H1 (cell line): ENCODE results near the gene GPR179. TPM values are rescaled to one million over a fixed set of nuclear protein-coding genes. Genes with fewer than 3 reads are reported as not detected.

ENCODE experiments used
- CTCF ChIA-PET: fragments of 300-600 bp; sonication (Branson Sonifier 250); formaldehyde crosslinking; loops from one replicate; lab custom pipeline; 2021; ENCODE audit not compliant: partially characterized antibody; lab: Charles Lee
- POLR2A ChIA-PET: fragments of 300-600 bp; sonication (Branson Sonifier 250); formaldehyde crosslinking; loops from one replicate; lab custom pipeline; 2021; ENCODE audit warnings: inconsistent platforms; ENCODE audit not compliant: partially characterized antibody; lab: Charles Lee
- DNase-seq, 2 experiments: peaks; one replicate each; pipeline versions ENCODE4 v3.0.0 to v3.0.0-alpha.2; 2010 to 2022; ENCODE audit warnings: low spot score in 2 of 2, low read depth in 1 of 2, mixed read lengths in 1 of 2
- FAIRE-seq: peaks from 2 replicates; lab custom pipeline; 2011; peaks lifted over from hg19 to GRCh38; lab: Jason Lieb, UNC
- H2AFZ ChIP-seq: 2 replicates; pipeline ENCODE4 v1.8.1; 2012; ENCODE audit warnings: low read length, inconsistent platforms
- H2AK5ac ChIP-seq: 2 replicates; pipeline ENCODE4 v1.6.1; 2013; ENCODE audit warnings: low read depth, low read length
- H2BK120ac ChIP-seq: replicated peaks from 2 replicates; pipeline ENCODE3; 2013; ENCODE audit warnings: low read depth, low read length, inconsistent platforms
- H2BK12ac ChIP-seq: 2 replicates; pipeline ENCODE4 v1.6.1; 2013; ENCODE audit warnings: low read depth, low read length
- H2BK15ac ChIP-seq: 2 replicates; pipeline ENCODE4 v1.6.1; 2013; ENCODE audit warnings: low read length
- H2BK20ac ChIP-seq: 2 replicates; pipeline ENCODE4 v1.6.1; 2013; ENCODE audit warnings: low read length
- H2BK5ac ChIP-seq: 2 replicates; pipeline ENCODE4 v1.6.1; 2013; ENCODE audit warnings: low read depth, low read length
- H3K14ac ChIP-seq: 2 replicates; pipeline ENCODE4 v1.6.1; 2013; ENCODE audit warnings: inconsistent platforms; ENCODE audit not compliant: insufficient read length
- H3K18ac ChIP-seq: 2 replicates; pipeline ENCODE4 v1.6.1; 2013; ENCODE audit warnings: low read length; ENCODE audit errors: extremely low read depth
- H3K23ac ChIP-seq: 2 replicates; pipeline ENCODE4 v1.6.1; 2013; ENCODE audit warnings: inconsistent platforms; ENCODE audit not compliant: insufficient read length
- H3K23me2 ChIP-seq: 2 replicates; pipeline ENCODE4 v1.6.1; 2013; ENCODE audit warnings: low read depth, low read length
- H3K27ac ChIP-seq: 2 replicates; pipeline ENCODE4 v1.6.1; 2011; ENCODE audit warnings: low read depth, low read length, inconsistent platforms
- H3K27me3 ChIP-seq, 4 experiments: replicated peaks in 1 of 4; 1 replicate in 1 of 4; 2 replicates in 3 of 4; pipeline versions ENCODE4 v1.6.1 to v1.8.1; 2011 to 2013; ENCODE audit warnings: low read length in 3 of 4, mild to moderate bottlenecking in 3 of 4, inconsistent platforms in 2 of 4, mixed read lengths in 2 of 4, moderate library complexity in 1 of 4; ENCODE audit not compliant: control insufficient read depth in 3 of 4, insufficient read depth in 3 of 4; ENCODE audit errors: extremely low read depth in 1 of 4
- H3K36me3 ChIP-seq, 4 experiments: 2 replicates each; pipeline versions ENCODE4 v1.6.1 to v1.8.1; 2011 to 2013; ENCODE audit warnings: mild to moderate bottlenecking in 4 of 4, low read length in 3 of 4, moderate library complexity in 2 of 4, control low read depth in 1 of 4, inconsistent platforms in 1 of 4; ENCODE audit not compliant: insufficient read depth in 4 of 4, control insufficient read depth in 2 of 4
- H3K4ac ChIP-seq: replicated peaks from 2 replicates; pipeline ENCODE3; 2013; ENCODE audit warnings: low read length, low read depth, mixed read lengths, inconsistent platforms; ENCODE audit not compliant: insufficient read length
- H3K4me1 ChIP-seq, 4 experiments: replicated peaks in 1 of 4; 1 replicate in 1 of 4; 2 replicates in 3 of 4; pipeline versions ENCODE4 v1.6.1 to v1.8.1; 2011 to 2013; ENCODE audit warnings: low read length in 3 of 4, inconsistent platforms in 2 of 4, mixed read lengths in 1 of 4; ENCODE audit not compliant: insufficient read depth in 4 of 4, control insufficient read depth in 3 of 4
- H3K4me2 ChIP-seq, 2 experiments: 2 replicates each; pipeline versions ENCODE4 v1.6.1 to v1.8.1; 2011 to 2013; ENCODE audit warnings: low read depth in 2 of 2, low read length in 2 of 2, control low read depth in 1 of 2, inconsistent platforms in 1 of 2, mild to moderate bottlenecking in 1 of 2; ENCODE audit not compliant: insufficient read depth in 1 of 2
- H3K4me3 ChIP-seq, 4 experiments: fragments of 200-600, 300-600 bp in 1 of 4; sonication (generic), shearing (Covaris generic), sonication (Bioruptor Twin) in 1 of 4; 2 replicates each; pipeline versions ENCODE4 v1.5.1 to v1.8.1; 2011 to 2016; ENCODE audit warnings: low read length in 4 of 4, low read depth in 3 of 4, control low read depth in 2 of 4, inconsistent platforms in 2 of 4, mild to moderate bottlenecking in 2 of 4, mixed read lengths in 1 of 4, moderate library complexity in 1 of 4; ENCODE audit not compliant: insufficient read depth in 2 of 4; ENCODE audit errors: extremely low read depth in 1 of 4
- H3K56ac ChIP-seq: replicated peaks from 2 replicates; pipeline ENCODE3; 2013; ENCODE audit warnings: low read depth, mild to moderate bottlenecking, mixed read lengths, low read length, inconsistent platforms; ENCODE audit not compliant: insufficient read length
- H3K79me1 ChIP-seq: 2 replicates; pipeline ENCODE4 v1.6.1; 2013; ENCODE audit warnings: low read depth, low read length, control low read depth
- H3K79me2 ChIP-seq, 2 experiments: 2 replicates each; pipeline versions ENCODE4 v1.6.1 to v1.8.1; 2012 to 2013; ENCODE audit warnings: low read length in 2 of 2, mild to moderate bottlenecking in 2 of 2, inconsistent platforms in 1 of 2; ENCODE audit not compliant: insufficient read depth in 2 of 2, control insufficient read depth in 1 of 2
- H3K9ac ChIP-seq, 4 experiments: replicated peaks in 1 of 4; 1 replicate in 1 of 4; 2 replicates in 3 of 4; pipeline versions ENCODE4 v1.6.1 to v1.8.1; 2011 to 2013; ENCODE audit warnings: low read depth in 3 of 4, low read length in 3 of 4, control low read depth in 2 of 4, mild to moderate bottlenecking in 2 of 4, moderate library complexity in 2 of 4, inconsistent platforms in 1 of 4; ENCODE audit errors: extremely low read depth in 1 of 4
- H3K9me3 ChIP-seq, 2 experiments: 2 replicates each; pipeline versions ENCODE4 v1.6.1 to v1.8.1; 2012 to 2013; ENCODE audit warnings: mild to moderate bottlenecking in 2 of 2, moderate library complexity in 2 of 2, control low read depth in 1 of 2, inconsistent platforms in 1 of 2, low read depth in 1 of 2, low read length in 1 of 2, mixed read lengths in 1 of 2; ENCODE audit not compliant: insufficient read depth in 2 of 2
- H4K20me1 ChIP-seq, 2 experiments: replicated peaks in 1 of 2; 2 replicates each; pipeline versions ENCODE3 to v1.8.1; 2011 to 2013; ENCODE audit warnings: inconsistent platforms in 2 of 2, low read length in 2 of 2, mild to moderate bottlenecking in 1 of 2; ENCODE audit not compliant: insufficient read depth in 2 of 2, control insufficient read depth in 1 of 2
- H4K5ac ChIP-seq: 2 replicates; pipeline ENCODE4 v1.6.1; 2013; ENCODE audit warnings: low read length, low read depth, mixed read lengths, inconsistent platforms; ENCODE audit not compliant: insufficient read length
- H4K8ac ChIP-seq: 2 replicates; pipeline ENCODE4 v1.8.0; 2013; ENCODE audit warnings: mild to moderate bottlenecking, moderate library complexity, low read length, inconsistent platforms; ENCODE audit not compliant: insufficient read depth; ENCODE audit errors: extremely low read depth
- H4K91ac ChIP-seq: replicated peaks from 2 replicates; pipeline ENCODE3; 2013; ENCODE audit warnings: low read length, mixed read lengths, inconsistent platforms; ENCODE audit not compliant: insufficient read length
- NANOG ChIP-seq: IDR thresholded peaks from 2 replicates; pipeline ENCODE4 v1.6.1; 2011; ENCODE audit warnings: low read length, low read depth, mild to moderate bottlenecking, inconsistent platforms; ENCODE audit not compliant: insufficient read depth, poor library complexity, severe bottlenecking
- POU5F1 ChIP-seq: IDR thresholded peaks from 2 replicates; pipeline ENCODE4 v1.6.1; 2011; ENCODE audit warnings: low read depth, mild to moderate bottlenecking, low read length, moderate library complexity
- YY1 ChIP-seq: IDR thresholded peaks from 2 replicates; pipeline ENCODE4 v1.6.1; 2011; ENCODE audit warnings: low read depth, mild to moderate bottlenecking, low read length
- WGBS, 2 experiments: shearing (Covaris generic) in 1 of 2; methylation state at CpG; one replicate each; pipeline versions ENCODE4 v1.1.6 to v1.1.7; 2013 to 2015; ENCODE audit warnings: low lambda C conversion rate in 2 of 2, mixed read lengths in 2 of 2, inconsistent platforms in 1 of 2, low coverage in 1 of 2, missing lambda C conversion rate in 1 of 2; ENCODE audit not compliant: insufficient replicate concordance in 2 of 2, insufficient coverage in 1 of 2, insufficient read length in 1 of 2; ENCODE audit errors: extremely low coverage in 1 of 2, missing lambda C conversion rate in 1 of 2; 5-methylcytosine and 5-hydroxymethylcytosine counted together
- polyA plus RNA-seq, 7 experiments: library from polyadenylated mRNA; depleted of rRNA in 3 of 7; stranded (reverse) in 5 of 7; unstranded in 2 of 7; fragments of >200 nt in 5 of 7; fragments of 200-250 nt in 2 of 7; gene quantifications; 1 replicate in 5 of 7; 2 replicates in 1 of 7; 4 replicates in 1 of 7; pipeline versions ENCODE4 v1.2.1 to v1.2.3, GENCODE V29; 2011 to 2013; ENCODE audit warnings: missing spikeins in 2 of 7, mixed read lengths in 2 of 7
- total RNA-seq: library from RNA; stranded (reverse); fragmentation: NEBNext Ultra II Directional; extraction: Animal tissue kit (Norgen Biotek cat#: 25700); gene quantifications from 2 replicates; pipeline ENCODE4 v1.2.1, GENCODE V29; 2021

Gene GPR179
- total and polyA plus RNA-seq, 2 of the 8 experiments (the other 6 are each of a cell fraction or from before 2014, with no cell fraction given), result 0.02 to 0.07 TPM

DNA sequence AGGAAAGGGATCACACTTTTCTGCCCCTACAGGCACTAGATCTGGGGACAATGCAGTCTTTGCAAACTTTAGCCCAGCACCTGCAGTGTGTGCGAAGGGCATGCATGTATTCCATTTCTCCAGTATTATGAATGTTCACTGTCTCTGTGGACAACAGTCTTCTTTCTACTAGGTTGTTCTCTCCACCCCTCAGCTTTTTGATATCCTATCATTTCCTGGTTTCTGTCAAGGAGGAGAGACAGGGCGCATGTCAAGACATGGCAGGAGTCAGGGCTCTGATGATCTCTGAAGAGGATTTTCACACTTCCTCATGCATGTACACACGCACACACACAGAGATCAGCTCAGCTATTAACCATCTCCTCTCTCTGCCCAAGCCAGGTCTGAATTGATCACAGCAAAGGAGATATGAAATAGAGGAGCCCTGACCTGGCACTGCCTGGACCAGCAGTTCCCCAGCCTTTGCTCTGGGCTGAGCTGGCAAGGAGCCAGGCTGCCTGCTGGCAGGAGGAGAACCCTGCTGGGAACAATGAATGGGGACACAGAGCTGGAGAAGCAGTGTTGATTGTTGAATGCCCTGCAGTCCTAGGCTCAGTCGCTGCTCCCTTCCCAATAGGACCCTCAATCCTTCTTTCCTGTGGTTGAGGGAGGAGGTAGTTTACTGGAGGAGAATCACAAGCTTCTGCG lies 2.6 kb downstream of the GPR179 start:
- H3K79me1 ChIP-seq, result no peaks in the 10 kb centered on the region
- peak overlapping the region; percentile 26; the same call in 1 of the 2 replicates for H2BK5ac ChIP-seq
- 0 out of 2 replicates have a peak, but pooled peaks have one; percentile 20 for TF ChIP-seq YY1
- peak; percentile 59 for TF ChIP-seq NANOG
- TF ChIP-seq POU5F1, result no peak
- no peaks in the 10 kb centered on the region for H4K20me1 ChIP-seq
- no peak overlapping the region for H2AK5ac ChIP-seq
- H3K27ac ChIP-seq, result no peak overlapping the region
- peak overlapping the region; percentile 53; the same call in 1 of the 2 replicates for H4K8ac ChIP-seq
- H3K4ac ChIP-seq, result no peak overlapping the region
- no peak overlapping the region for H3K4me3 ChIP-seq
- H3K23me2 ChIP-seq, result no peaks in the 10 kb centered on the region
- H3K36me3 ChIP-seq, result no peaks in the 10 kb centered on the region
- no peaks in the 10 kb centered on the region for H3K27me3 ChIP-seq
- no peak overlapping the region for H4K5ac ChIP-seq
- H3K4me2 ChIP-seq, result peak overlapping the region; percentile 10 to 38; a peak in 3 of 4 replicates
- no peak overlapping the region for H3K14ac ChIP-seq
- H3K56ac ChIP-seq, result no peak overlapping the region
- CTCF ChIA-PET, result interaction anchor here (0.9 to 25.7 kb wide), 9 partner anchors 9 to 78 kb away, joined by 3 to 400 read pairs (median 4); partner anchors contain the start of genes ARHGAP23 and SOCS7
- no peak for FAIRE-seq
- H2BK12ac ChIP-seq, result no peak overlapping the region
- 60% methylated on average over 5 of the region's 5 CpGs; no CpG with 5 or more reads in 1 of the 2 experiments for WGBS, 2 experiments
- H3K23ac ChIP-seq, result no peak overlapping the region
- no peak overlapping the region for H2AFZ ChIP-seq
- no peaks in the 10 kb centered on the region for H3K9me3 ChIP-seq
- peak overlapping the region; percentile 66 for H2BK120ac ChIP-seq
- H2BK15ac ChIP-seq, result 0 out of 2 replicates have a peak overlapping the region, but pooled peaks have one; percentile 47
- peak overlapping the region; percentile 0; the same call in 1 of the 2 replicates for H3K18ac ChIP-seq
- no peaks in the 10 kb centered on the region for H3K79me2 ChIP-seq
- peak overlapping the region; percentile 8; the same call in 1 of the 2 replicates for H2BK20ac ChIP-seq
- POLR2A ChIA-PET, result interaction anchor here (0.7 to 1.9 kb wide), 6 partner anchors 9 to 75 kb away, joined by 3 to 8 read pairs (median 3); partner anchors contain the start of gene SOCS7
- H4K91ac ChIP-seq, result no peak overlapping the region
- peak in 1 of 2 experiments; percentile 17 for DNase-seq
- peaks cover 0 to 9% (median 3%) of the 10 kb centered on the region in 4 experiments; a peak in 3 of 7 replicates for H3K4me1 ChIP-seq
- no peak overlapping the region for H3K9ac ChIP-seq
